Activated naive CD4-positive, alpha-beta T cell treated with anti-CD3 and anti-CD28 coated beads, Interleukin-2, amount 50 U/mL, for 16 hours (primary cell): ENCODE results near the gene ZNF134.

Source experiments
- DNase-seq: peaks from one replicate; pipeline ENCODE4 v3.0.0-alpha.2; 2020

ZNF134 gene

DNA sequence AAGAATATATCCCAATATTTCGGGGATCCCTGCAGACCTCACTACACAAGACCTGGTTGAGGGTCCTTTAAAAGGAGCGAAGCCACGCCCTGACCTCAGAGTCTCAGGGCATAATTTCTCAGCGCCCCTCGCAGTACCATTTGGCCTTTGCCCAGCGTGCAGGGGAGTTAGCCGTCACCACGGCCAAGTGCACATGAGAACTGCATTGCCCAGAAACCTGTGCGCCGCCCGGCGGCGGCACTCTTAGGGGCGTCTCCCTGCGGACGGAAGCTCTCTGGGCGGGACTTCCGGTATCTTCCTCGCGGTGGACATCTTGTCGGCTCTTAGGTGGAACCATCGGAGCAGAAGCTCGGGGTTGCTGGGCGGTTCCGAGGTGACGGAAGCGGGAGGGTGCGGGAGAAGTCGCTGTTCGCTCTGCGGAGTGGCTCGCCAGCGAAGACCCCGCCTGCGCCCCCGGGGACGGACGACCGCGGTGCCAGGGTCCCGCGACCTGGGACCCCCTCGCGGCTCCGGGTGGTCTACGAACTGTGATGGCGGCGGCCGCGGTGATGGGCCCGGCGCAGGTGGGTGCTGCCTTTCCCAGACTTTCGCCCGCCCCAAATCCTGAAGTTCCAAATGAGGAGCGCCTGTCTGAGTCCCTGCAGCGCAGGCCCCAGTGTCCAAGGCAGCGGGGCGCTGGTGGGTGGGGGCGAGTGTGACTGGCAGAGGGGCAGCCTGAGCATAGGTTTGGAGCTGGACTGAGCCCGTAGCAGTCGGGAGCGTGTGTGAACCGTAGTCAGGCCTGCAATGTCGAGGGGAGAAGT, at the start of gene ZNF134:
TSS of gene ZNF134 (plus strand) at position 302 of the 803 bp plus-strand sequence. CDS start 5,227 bp downstream, outside the sequence.
- peak; percentile 93 for DNase-seq

DNA sequence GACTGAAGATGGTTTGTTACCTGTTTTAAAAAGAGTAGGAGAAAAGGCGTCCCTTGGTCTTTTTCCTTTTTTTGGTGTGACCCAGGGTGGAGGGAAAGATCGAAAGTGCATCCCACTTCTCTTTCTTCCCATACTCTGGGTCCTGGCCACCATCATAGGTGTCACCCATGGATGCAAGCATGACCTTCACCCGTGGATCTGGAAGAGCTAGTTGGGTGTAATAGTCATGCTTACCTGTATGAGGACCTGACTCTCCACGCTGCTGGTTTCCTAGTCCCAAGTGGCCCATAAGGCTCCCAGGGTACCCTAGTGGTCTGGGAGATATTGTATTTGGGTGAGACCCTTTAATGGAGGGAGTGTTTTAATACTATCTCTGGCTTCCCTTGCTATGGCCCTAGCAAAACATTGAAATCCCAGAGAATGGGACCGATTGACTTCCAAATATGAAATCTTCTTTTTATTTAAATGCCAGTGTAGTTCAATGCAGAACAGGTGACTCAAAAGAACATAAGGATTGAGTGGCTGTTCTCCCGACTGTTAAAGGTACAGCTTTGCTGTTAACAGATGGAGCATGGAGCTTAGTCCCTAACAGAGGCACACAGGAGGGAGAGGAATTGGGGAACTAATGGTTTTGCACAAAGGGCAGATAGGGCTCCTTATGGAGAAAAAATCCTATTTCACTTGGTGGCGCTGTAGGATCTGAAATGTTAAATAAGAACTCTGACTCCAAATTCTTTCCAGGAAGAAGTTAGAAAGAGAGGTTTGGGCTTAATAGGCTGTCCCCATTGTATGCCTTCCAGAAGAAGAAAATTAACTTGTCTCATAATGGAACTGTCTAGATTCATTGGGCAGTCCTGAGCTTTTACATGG, 47.4 kb upstream of the ZNF134 start:
- DNase-seq = no peak

DNA sequence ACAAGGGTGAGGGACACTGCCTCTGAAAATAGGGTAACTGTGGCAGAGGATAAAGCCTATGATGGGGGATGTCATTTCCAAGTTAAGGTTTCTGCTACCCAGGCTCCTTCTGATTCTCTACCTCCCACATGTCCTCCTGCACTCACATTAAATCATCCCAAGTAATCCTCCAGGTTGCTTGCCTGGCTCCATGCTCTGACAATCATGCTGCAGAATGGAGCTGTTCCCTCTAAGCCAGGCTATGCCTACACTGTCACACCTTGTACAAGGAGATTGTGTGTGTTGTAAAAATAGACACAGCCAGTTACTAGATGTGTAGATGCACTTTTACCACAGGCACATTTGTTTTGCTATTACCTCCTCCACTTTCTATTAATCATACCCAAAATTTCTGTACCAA, 43.3 kb upstream of the ZNF134 start:
- DNase-seq = no peak

DNA sequence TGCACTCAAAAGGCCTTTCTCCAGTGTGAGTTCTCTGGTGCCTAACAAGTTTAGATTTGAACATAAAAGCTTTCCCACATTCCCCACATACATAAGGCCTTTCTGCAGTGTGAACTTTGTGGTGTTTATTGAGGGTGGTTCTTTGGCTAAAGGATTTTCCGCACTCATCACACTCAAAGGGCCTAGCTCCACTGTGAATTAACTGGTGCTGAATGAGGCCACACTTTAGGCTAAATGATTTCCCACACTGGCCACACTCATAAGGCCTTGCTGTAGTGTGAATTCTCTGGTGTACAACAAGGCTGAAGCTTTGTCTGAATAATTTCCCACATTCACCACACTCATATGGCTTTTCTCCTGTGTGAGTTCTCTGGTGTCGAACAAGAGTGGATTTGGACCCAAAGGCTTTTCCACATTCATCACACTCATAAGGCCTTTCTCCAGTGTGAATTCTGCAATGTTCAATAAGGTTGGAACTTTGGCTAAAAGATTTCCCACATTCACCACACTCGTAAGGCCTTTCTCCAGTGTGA, 41.6 kb upstream of the ZNF134 start:
- no peak for DNase-seq

DNA sequence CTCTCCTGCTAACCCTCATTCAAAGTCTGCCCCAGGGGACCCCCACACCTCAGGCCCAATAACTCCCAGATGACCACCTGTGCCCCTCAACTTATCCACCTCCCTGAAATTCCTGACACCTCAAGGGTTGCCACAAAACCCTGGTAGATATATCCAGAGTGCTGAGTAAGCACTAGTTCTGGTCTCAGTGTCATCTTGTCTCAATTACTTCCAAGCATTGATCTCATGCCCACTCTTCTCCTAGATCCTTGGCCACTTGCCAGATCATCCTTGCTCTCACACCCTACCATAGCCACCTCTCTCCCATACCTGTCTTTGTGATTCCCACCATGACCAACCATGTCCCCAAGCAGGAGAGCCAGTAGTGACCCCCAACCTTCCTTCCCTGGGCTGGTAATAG, 37.4 kb upstream of the ZNF134 start:
- no peak for DNase-seq

DNA sequence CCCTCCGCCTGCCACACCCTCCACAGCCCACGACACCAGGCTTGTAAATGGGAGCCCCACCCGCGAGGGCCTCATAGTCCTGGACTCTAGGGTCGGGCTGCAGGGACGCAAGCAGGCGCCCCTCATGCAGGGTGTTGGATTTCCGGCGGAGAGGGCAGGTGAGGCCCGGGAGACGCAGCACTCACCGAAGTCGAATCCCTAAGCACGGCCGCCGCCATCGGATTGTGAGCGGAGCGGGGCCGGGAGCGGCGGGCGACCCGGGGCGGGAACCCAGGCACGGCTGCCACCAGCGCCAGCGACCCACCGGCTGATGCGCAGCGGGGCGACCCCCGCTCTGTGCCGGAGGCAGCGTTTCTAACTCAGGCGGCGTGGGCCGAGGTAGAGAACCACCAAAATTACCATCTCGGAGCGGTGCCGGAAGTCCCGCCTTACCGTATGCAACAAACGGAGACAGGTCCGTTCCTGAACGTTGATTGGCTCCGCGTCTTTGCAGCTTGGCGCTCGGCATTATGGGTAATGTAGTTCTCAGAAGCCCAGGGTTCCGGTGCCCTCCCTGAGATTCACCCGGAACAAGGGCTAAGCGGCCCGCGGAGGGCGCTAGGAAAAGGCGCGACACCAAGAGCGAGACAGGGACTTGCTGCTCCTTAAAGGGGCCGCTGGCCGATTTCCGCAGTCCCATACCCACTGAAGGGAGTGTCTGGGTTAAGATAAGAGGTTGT, 35.4 kb upstream of the ZNF134 start, which contains the start of gene ZNF416:
TSS of gene ZNF416 (minus strand) at position 425 of the 719 bp plus-strand sequence. CDS start at position 218, 207 bp downstream.
- peak; percentile 96 for DNase-seq

DNA sequence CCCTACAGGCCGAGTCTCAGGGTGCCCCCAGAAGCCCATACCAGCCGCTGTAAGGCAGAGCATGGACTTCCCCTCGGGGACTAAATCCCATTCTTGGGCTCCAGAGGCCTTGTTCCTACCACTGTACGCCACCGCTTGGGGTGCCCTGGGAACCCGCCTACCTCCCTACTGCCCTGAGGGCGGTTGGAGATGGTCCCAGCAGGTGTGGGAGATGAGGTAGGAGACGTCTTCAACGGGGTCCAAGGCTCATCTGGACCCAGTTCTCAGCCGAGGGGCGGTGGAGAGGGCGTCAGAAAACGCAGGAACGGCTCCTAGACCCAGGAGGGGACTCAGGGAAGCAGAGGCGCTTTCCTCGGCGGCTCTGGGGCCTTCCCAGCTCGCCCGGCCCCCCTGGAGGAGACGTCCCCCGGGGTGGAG, 30.9 kb upstream of the ZNF134 start:
- peak; percentile 11 for DNase-seq

DNA sequence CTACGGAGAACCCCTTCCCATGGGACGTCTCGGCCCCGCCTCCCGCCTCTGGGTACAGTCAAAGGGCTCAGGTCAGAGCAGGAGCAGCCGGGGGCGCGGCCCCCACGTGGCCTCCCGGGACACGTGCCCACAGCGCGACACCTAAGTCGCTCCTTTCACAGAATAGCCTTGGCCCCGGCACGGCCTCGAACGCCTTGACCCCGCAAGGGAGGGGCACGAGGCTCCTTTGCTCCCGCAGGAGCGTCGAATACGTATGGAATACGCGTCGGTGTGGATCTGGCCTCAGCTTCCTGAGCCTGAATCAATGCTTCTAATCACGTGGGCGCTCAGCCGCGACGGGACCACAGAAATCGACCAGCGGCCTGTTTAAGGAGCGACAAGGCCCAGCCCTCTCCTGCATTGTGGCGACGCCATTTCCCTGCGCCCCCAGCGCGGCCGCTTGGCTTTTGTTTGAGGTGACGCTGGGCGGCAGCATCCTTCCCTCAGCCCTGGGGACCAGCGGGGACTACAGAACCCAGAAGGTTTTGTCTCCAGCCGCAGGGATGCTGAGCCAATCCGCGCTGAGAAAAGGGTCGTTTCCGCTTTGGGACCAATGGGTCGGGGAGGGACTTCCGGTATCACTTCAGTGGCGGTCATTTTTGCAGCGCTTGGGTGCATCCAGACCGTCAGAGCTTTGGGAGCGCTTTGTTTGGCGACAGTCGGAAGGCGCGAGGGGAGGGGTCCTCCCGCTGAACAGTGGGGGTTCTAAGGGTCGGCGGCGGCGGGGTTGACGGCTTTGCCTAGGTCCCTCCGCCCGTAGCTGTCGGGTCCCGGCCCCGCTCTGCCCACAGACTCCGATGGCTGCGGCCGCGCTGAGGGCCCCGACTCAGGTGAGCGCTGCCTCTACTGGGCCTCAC, 30.3 kb upstream of the ZNF134 start, which contains the start of gene ZIK1:
TSS of gene ZIK1 (plus strand) at position 625 of the 896 bp plus-strand sequence. CDS start at position 837, 212 bp downstream.
- peak; percentile 88 for DNase-seq

DNA sequence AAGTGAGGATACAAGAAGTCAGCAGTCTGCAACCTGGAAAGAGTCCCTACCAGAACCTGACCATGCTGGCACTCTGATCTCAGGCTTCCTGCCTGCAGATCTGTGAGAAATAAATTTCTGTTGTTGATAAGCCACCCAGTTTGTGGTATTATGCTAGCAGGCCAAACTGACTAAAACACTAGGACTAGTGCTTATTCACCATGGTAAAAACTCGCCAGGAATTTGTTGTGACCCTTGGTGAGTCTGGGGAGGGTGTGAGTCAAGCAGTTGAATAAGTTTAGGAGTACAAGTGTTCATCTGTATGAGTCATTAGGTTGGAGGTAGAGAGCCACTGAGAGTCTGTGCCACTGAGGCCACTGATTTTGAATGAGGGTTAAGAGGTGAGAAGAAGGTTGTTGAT, 26.5 kb upstream of the ZNF134 start:
- no peak for DNase-seq

DNA sequence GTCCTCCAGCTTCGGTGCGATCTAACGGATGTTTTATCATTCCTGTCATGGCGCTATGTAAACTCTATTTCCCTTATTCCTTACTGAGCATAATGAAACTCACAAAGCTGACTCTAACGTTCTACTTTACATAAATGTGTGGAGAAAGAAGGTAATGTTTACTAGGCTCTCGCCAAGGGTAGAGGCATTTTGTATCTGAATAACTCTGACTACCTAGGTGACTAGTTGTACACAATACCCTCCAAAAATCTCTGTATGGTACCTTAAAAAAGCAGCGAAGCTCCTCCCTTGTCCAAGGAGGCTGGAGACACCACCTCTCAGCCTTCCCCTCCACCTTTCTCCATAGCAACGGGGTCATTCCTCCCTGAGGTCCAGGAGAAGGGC, 14.7 kb upstream of the ZNF134 start:
- DNase-seq = no peak

DNA sequence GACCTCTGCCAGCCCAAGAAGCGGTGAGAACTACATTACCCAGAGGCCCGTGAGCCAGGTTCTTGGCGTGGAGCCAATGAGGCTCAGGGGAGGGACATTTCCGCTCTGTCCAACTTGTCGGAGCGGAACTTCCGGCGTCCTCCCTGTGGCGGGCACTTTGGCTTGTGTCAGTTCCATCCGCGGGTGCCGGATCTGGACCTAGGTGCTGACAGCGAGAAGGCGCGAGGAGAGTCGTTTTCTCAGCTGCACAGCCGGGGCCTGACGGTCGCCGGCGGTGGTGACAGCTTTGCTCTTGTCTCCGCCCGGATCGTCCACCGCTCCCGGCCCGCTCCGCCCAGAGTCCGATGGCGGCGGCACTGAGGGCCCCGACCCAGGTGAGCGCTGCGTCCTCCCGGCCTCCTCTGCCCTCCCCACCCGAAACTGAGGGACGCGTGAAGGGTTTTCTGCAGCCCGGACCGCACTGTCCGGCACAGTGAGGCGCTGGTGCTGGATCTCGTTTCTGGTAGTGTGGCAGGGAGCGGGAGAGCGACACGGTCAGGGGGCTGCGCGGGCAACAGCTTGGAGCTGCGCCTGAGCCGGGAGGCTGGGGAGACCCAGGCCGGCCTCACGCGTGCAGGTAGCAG, 14.2 kb upstream of the ZNF134 start, which contains the start of gene ZNF530:
TSS of gene ZNF530 (plus strand) at position 125 of the 623 bp plus-strand sequence. CDS start 4,461 bp downstream, outside the sequence.
- DNase-seq = peak; percentile 87

DNA sequence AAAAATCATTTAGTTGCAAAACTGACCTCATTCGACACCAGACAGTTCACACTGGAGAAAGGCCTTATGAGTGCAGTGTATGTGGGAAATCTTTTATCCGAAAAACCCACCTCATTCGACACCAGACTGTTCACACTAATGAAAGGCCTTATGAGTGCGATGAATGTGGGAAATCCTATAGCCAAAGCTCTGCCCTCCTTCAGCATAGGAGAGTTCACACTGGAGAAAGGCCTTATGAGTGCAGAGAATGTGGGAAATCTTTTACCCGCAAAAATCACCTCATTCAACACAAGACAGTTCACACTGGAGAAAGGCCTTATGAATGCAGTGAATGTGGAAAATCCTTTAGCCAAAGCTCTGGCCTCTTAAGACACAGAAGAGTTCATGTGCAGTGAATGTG, 7.1 kb upstream of the ZNF134 start:
- DNase-seq = no peak

DNA sequence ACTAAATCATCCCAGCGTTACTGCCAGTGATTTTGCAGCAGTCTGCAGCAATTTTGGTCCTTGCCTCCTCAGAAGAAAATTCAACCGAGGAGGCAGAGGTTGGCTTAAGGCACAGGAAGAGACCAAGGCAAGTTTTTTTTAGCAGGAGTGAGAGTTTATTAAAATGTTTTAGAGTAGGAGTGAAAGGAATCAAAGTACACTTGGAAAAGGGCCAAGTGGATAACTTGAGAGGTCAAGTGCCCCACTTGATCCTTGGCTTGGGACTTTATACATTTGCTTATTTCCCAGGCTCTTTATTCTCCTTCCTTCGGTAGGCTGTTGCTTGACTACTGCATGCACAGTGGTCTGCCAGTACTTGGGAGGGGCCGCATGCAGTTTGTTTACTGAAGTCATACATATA, 2.9 kb upstream of the ZNF134 start:
- DNase-seq = no peak

DNA sequence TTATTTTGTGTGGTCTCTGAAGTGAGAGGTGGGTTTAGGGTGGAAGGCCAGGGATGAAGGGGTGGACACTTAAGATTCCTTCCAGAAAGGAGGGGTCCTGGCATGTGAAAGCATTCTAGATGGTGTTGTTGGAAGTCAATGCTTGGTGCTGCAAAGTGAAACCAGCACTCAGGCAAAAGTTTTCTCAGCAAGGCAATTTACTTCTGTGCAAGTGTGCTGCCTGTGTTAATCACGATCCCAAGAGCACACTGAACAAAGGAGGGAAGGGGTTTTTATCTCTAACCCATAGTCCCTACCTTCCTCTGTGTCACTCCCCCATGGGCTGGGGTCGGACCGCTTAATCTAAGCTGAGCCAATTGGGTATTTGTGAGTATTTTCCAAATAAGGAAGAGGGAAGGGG, 1.3 kb downstream of the ZNF134 start:
- DNase-seq = no peak

DNA sequence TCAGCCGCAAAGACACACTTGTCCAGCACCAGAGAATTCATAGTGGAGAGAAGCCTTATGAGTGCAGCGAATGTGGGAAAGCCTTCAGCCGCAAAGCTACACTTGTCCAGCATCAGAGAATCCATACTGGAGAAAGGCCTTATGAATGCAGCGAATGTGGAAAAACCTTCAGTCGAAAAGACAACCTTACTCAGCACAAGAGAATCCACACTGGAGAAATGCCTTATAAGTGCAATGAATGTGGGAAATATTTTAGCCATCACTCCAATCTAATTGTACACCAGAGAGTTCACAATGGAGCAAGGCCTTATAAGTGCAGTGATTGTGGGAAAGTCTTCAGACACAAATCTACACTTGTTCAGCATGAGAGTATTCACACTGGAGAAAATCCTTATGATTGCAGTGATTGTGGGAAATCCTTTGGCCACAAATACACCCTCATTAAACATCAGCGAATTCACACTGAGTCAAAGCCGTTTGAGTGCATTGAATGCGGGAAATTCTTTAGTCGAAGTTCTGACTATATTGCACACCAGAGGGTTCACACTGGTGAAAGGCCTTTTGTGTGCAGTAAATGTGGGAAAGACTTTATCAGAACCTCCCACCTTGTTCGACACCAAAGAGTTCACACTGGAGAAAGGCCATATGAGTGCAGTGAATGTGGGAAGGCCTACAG, 6.8 kb downstream of the ZNF134 start:
- no peak for DNase-seq

DNA sequence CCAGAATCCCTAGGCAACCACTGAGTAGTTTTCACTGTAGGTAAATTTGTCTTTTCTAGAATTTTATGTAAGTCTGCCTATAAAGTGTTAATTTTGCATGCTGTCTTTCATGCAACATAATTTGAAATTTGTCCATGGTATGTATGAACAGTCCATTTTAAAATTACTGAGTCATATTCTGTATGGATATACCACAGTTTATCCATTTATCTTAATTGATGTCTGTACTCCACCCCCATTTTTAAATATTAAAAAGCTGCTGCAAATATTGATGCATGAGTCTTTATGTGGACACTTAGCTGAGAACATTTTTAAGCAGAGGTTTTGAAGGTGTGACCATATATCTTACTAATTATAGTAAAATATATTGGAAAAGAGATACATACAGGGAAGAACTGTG, 9.0 kb downstream of the ZNF134 start:
- DNase-seq = no peak

DNA sequence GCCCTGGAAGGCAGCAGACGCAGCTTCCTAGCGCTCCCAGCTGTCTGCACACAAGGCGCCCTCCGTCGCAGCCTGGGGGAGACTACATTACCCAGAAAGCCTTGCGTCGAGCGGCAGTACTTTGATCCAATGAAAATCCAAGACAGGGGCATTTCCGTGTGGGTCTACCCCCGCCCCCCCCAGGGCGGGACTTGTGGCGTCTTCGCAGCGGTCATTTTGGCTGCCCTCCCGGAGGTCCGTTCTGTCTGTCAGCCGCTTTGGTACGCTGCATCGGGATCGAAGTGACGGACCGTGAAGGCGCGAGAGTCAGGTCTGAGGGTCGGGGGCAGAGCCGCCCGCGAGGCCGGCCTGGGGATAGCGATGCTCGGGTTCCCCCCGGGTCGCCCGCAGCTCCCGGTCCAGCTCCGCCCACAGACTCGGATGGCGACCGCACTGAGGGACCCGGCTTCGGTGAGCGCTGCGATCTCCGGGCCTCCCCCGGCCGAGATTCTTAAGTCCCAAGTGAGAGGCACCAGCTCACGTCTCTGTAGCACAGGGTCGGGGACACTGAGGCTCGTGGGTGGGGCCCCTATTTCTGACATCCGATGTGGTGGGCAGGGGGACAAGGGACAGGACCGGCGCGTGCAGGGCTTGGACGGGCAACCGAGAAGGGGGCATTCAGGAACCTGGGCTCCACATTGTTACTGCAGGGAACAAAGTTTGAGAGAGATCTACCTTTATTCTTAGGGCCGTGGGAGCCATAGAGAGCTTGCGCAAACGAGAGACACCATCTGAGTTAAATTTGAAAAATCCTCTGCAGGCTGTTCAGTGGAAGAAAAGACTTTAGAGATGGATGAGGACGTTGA, 19.2 kb downstream of the ZNF134 start, which contains the start of gene ZNF211:
TSS of gene ZNF211 (plus strand) at position 182 of the 845 bp plus-strand sequence. CDS start at position 361, 179 bp downstream.
- peak; percentile 86 for DNase-seq

DNA sequence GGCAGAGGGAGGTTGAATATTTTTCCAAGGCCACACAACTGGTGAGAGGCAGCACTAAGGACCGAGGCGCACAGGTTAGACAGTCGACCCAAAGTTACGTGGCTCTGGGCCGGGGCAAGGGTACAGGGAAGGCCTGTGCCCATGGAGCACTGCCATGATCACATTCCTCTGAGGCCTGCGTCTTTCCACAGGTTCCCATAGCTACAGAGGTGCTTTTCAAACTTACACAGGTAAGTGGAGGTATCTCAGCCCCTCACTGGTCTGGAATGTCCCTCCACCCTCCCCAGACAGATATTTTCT, 19.7 kb downstream of the ZNF134 start:
- no peak for DNase-seq

DNA sequence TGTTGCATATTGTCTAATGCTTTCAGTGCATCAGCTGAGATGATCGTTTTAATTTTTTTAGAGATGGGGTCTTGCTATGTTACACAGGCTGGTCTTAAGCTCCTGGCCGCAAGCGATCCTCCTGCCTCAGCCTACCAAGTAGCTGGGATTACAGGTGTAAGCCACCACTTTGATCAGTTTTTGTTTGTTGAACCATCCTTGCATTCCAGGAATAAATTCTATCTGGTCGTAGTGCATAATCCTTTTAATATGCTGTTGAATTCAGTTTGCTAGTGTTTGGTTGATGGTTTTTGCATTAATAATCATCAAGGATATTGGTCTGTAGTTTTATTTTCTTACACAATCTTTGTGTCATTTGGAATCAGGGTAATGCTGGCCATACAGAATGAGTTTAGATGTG, 23.3 kb downstream of the ZNF134 start:
- no peak for DNase-seq
